ENCODE data around the gene EIF3I. TPM values are rescaled to one million over a fixed set of nuclear protein-coding genes. Genes with fewer than 3 reads are reported as not detected.

EIF3I gene
- total RNA-seq, 1 donor from 2014 or later = 143 TPM

- no peak overlapping the region for H3K4me3 Mint-ChIP-seq (ENCODE audit: low read depth)
- H3K9me3 Mint-ChIP-seq (ENCODE audit: low read depth) = no peaks in the 10 kb centered on the region
Observed at GRCh38 chr1:32198237-32199042, 23.8 kb upstream of the EIF3I start.

GRCh38 chr1:32199043-32199716 is 23.0 kb upstream of the EIF3I start:
- H3K4me1 Mint-ChIP-seq (ENCODE audit: low read depth) = peaks cover 12% of the 10 kb centered on the region
- no peak overlapping the region for H3K27ac Mint-ChIP-seq
- no peaks in the 10 kb centered on the region for H3K9me3 Mint-ChIP-seq (ENCODE audit: low read depth)
- no peak for DNase-seq (ENCODE audit: low spot score, unreplicated experiment)
- H3K36me3 Mint-ChIP-seq (ENCODE audit: insufficient read depth) = peaks cover 5% of the 10 kb centered on the region
- H3K4me3 Mint-ChIP-seq (ENCODE audit: low read depth) = no peak overlapping the region
- TF ChIP-seq, protein P1, sequence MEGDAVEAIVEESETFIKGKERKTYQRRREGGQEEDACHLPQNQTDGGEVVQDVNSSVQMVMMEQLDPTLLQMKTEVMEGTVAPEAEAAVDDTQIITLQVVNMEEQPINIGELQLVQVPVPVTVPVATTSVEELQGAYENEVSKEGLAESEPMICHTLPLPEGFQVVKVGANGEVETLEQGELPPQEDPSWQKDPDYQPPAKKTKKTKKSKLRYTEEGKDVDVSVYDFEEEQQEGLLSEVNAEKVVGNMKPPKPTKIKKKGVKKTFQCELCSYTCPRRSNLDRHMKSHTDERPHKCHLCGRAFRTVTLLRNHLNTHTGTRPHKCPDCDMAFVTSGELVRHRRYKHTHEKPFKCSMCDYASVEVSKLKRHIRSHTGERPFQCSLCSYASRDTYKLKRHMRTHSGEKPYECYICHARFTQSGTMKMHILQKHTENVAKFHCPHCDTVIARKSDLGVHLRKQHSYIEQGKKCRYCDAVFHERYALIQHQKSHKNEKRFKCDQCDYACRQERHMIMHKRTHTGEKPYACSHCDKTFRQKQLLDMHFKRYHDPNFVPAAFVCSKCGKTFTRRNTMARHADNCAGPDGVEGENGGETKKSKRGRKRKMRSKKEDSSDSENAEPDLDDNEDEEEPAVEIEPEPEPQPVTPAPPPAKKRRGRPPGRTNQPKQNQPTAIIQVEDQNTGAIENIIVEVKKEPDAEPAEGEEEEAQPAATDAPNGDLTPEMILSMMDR (IDR thresholded peaks at IDR 0.05; ENCODE audit: unreplicated experiment) = no peak
- H3K27me3 Mint-ChIP-seq = no peaks in the 10 kb centered on the region

More at GRCh38 chr1:32198237-32199042, 23.8 kb upstream of the EIF3I start:
- TF ChIP-seq, protein P1 (IDR thresholded peaks at IDR 0.05; ENCODE audit: unreplicated experiment) = no peak
- DNase-seq (ENCODE audit: low spot score, unreplicated experiment) = no peak
- Mint-ChIP-seq H3K27me3 (no peaks in the 10 kb centered on the region), H3K27ac (peak overlapping the region; percentile 60), H3K4me1 (ENCODE audit: low read depth) (peaks cover 12% of the 10 kb centered on the region), H3K36me3 (ENCODE audit: insufficient read depth) (peaks cover 8% of the 10 kb centered on the region)

GRCh38 chr1:32199717-32200072 is 22.5 kb upstream of the EIF3I start:
- Mint-ChIP-seq H3K4me1 (ENCODE audit: low read depth) (peaks cover 13% of the 10 kb centered on the region), H3K27ac (peak overlapping the region; percentile 31), H3K27me3 (no peaks in the 10 kb centered on the region), H3K4me3 (ENCODE audit: low read depth) (peak overlapping the region; percentile 84), H3K9me3 (ENCODE audit: low read depth) (no peaks in the 10 kb centered on the region), H3K36me3 (ENCODE audit: insufficient read depth) (peaks cover 3% of the 10 kb centered on the region)
- TF ChIP-seq, protein P1 (IDR thresholded peaks at IDR 0.05; ENCODE audit: unreplicated experiment) = no peak
- no peak for DNase-seq (ENCODE audit: low spot score, unreplicated experiment)

- H3K4me1 Mint-ChIP-seq (ENCODE audit: low read depth) = peaks cover 14% of the 10 kb centered on the region
- no peak for DNase-seq (ENCODE audit: low spot score, unreplicated experiment)
Observed at GRCh38 chr1:32200226-32201010, 21.8 kb upstream of the EIF3I start, which contains the start of gene CCDC28B. CCDC28B (plus strand) TSS chr1:32200595; CDS start chr1:32201936, 1,341 bp downstream.

More at GRCh38 chr1:32200226-32201010, 21.8 kb upstream of the EIF3I start, which contains the start of gene CCDC28B:
- Mint-ChIP-seq H3K4me3 (ENCODE audit: low read depth) (peak within 1 kb of the TSS; percentile 84), H3K27ac (peak within 1 kb of the TSS; percentile 71), H3K27me3 (no peaks in the 10 kb centered on the region), H3K9me3 (ENCODE audit: low read depth) (no peaks in the 10 kb centered on the region), H3K36me3 (ENCODE audit: insufficient read depth) (peaks cover 3% of the 10 kb centered on the region)
- TF ChIP-seq, protein P1 (IDR thresholded peaks at IDR 0.05; ENCODE audit: unreplicated experiment) = no peak
